ENCODE data around the gene PGRMC1.

DNA sequence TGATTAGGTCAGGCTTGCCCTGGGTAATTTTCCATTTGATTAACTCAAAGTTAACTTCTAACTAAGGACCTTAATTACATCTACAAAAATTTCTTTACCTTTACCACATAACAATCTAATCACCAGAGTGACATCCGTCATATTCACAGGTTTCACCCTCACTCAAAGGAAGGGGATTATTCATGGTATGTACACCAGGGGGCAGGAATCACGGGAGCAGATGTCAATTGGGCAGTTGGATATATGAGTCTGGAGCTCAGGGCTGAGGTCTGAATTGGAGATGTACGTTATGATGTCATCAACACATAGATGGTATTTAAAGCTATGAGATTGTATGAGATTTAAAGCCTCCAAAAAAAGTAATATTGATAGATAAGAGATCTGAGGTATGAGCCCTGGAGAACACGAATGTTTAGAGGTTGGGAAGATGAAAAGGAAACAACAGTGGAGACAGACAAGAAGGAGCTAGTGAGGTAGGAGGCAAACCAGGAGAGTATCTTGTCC is 52.9 kb downstream of the PGRMC1 start:
- TF ChIP-seq, protein P1, sequence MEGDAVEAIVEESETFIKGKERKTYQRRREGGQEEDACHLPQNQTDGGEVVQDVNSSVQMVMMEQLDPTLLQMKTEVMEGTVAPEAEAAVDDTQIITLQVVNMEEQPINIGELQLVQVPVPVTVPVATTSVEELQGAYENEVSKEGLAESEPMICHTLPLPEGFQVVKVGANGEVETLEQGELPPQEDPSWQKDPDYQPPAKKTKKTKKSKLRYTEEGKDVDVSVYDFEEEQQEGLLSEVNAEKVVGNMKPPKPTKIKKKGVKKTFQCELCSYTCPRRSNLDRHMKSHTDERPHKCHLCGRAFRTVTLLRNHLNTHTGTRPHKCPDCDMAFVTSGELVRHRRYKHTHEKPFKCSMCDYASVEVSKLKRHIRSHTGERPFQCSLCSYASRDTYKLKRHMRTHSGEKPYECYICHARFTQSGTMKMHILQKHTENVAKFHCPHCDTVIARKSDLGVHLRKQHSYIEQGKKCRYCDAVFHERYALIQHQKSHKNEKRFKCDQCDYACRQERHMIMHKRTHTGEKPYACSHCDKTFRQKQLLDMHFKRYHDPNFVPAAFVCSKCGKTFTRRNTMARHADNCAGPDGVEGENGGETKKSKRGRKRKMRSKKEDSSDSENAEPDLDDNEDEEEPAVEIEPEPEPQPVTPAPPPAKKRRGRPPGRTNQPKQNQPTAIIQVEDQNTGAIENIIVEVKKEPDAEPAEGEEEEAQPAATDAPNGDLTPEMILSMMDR (IDR thresholded peaks at IDR 0.05), result no peak
- no peak for TF ChIP-seq EZH2 (IDR thresholded peaks at IDR 0.05; ENCODE audit: borderline replicate concordance, insufficient read depth, low read depth, low read length, poor library complexity, severe bottlenecking)
